ENCODE results near the gene C1QTNF8.

C1QTNF8 gene

GRCh38 chr16:1141716-1142115 lies 45.7 kb upstream of the C1QTNF8 start:
- DNase-seq (ENCODE audit: low read depth): no peak
- no peak for TF ChIP-seq CTCF (conservative IDR thresholded peaks at IDR 0.05; ENCODE audit: control insufficient read depth, insufficient read depth, low read depth, low read length)
- H3K4me3 ChIP-seq (ENCODE audit: control insufficient read depth, low read depth, low read length): no peak overlapping the region

GRCh38 chr16:1141191-1141590 lies 45.1 kb upstream of the C1QTNF8 start:
- TF ChIP-seq CTCF (conservative IDR thresholded peaks at IDR 0.05; ENCODE audit: control insufficient read depth, insufficient read depth, low read depth, low read length): no peak
- no peak for DNase-seq (ENCODE audit: low read depth)
- no peak overlapping the region for H3K4me3 ChIP-seq (ENCODE audit: control insufficient read depth, low read depth, low read length)

GRCh38 chr16:1140582-1141162 lies 44.6 kb upstream of the C1QTNF8 start:
- no peak for TF ChIP-seq CTCF (conservative IDR thresholded peaks at IDR 0.05; ENCODE audit: control insufficient read depth, insufficient read depth, low read depth, low read length)
- H3K4me3 ChIP-seq (ENCODE audit: control insufficient read depth, low read depth, low read length): no peak overlapping the region
- no peak for DNase-seq (ENCODE audit: low read depth)

DNA sequence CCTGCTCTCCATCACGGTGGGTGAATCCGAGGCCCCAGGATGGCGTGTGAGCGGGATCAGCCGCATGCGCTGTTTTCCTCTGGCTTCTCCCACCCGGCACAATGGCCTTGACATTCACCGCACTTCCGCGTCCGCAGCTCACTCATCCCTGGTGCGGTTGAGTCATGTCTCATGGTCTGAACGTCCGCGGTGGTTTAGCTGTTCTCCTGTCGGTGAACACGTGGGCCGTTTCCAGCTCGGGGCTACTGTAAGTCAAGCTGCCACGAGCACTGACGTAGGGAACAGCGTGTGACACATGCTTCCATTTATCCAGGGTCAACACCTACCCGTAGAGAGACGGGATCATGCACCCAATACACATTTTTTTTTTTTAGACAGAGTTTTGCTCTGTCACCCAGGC lies 41.6 kb upstream of the C1QTNF8 start:
- no peak overlapping the region for H3K4me3 ChIP-seq (ENCODE audit: control insufficient read depth, low read depth, low read length)
- DNase-seq (ENCODE audit: low read depth): peak; percentile 72
- no peak for TF ChIP-seq CTCF (conservative IDR thresholded peaks at IDR 0.05; ENCODE audit: control insufficient read depth, insufficient read depth, low read depth, low read length)

GRCh38 chr16:1135459-1135825 lies 39.4 kb upstream of the C1QTNF8 start:
- no peak overlapping the region for H3K4me3 ChIP-seq (ENCODE audit: control insufficient read depth, low read depth, low read length)
- no peak for DNase-seq (ENCODE audit: low read depth)
- no peak for TF ChIP-seq CTCF (conservative IDR thresholded peaks at IDR 0.05; ENCODE audit: control insufficient read depth, insufficient read depth, low read depth, low read length)

- TF ChIP-seq CTCF (conservative IDR thresholded peaks at IDR 0.05; ENCODE audit: control insufficient read depth, insufficient read depth, low read depth, low read length): no peak
- DNase-seq (ENCODE audit: low read depth): no peak
- no peak overlapping the region for H3K4me3 ChIP-seq (ENCODE audit: control insufficient read depth, low read depth, low read length)
Observed at GRCh38 chr16:1134776-1135458, 38.9 kb upstream of the C1QTNF8 start.

Measured in fibroblast of mammary gland (primary cell).